Effector CD8-positive, alpha-beta T cell (primary cell): ENCODE results near the gene MLLT6.

Source experiments
- DNase-seq: peaks from one replicate; lab custom pipeline; 2025; lab: John Stamatoyannopoulos, UW
- total RNA-seq, 4 experiments: gene quantifications; one replicate each; lab custom pipeline; 2026; lab: John Stamatoyannopoulos, UW

MLLT6 gene
- total RNA-seq: 488 to 902 (median 643) reads per million in 4 experiments

DNA sequence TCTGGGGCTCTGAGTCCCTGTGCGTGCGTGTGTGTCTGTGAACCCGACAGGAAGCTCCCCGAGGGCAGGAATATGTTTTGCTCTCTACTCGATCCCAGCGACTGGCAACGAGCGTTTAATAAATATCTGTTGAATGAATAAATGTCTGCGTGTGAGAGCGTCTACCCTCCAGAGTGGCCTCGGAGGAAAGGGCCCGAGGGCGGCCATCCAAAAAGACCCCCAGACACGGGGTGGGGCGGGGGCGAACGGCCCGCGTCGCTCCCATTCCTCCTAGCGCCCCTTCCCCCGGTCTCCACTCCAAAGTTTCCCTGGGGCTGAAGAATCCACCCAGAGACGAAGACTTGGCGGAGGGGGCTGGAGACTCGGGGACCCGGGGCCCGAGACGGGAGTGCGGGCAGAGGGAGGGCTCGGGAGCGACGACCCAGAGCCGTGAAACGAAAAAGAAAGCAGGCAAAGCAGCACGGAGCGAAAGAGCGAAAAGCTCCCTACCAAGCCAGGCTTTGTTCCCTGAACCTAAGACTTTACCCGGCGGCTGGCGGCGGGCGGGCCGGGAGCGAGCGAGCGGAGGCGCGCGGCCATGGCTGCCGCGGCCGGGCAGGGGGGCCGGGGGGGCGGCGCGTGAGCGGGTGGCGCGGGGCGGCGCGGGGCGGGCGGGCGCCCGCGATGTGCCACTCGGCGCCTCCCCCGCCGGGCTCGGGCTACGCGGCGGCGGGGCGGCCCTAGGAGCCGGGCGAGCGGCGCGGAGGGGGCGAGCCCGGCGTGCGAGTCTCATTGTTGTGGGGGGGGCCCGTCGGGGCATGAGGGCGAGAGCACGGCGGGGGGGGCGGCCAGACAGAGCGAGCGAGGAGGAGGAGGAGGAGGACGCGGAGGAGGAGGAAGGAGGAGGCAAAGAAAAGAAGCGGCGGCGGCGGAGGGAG, at the start of gene MLLT6:
Gene MLLT6, plus strand, starts transcription at position 668 of the 917 bp plus-strand sequence. CDS start 360 bp downstream, outside the sequence.
- peak; percentile 73 for DNase-seq

- DNase-seq: no peak
Measured at GRCh38 chr17:38656959-38657823, 47.9 kb upstream of the MLLT6 start.

DNA sequence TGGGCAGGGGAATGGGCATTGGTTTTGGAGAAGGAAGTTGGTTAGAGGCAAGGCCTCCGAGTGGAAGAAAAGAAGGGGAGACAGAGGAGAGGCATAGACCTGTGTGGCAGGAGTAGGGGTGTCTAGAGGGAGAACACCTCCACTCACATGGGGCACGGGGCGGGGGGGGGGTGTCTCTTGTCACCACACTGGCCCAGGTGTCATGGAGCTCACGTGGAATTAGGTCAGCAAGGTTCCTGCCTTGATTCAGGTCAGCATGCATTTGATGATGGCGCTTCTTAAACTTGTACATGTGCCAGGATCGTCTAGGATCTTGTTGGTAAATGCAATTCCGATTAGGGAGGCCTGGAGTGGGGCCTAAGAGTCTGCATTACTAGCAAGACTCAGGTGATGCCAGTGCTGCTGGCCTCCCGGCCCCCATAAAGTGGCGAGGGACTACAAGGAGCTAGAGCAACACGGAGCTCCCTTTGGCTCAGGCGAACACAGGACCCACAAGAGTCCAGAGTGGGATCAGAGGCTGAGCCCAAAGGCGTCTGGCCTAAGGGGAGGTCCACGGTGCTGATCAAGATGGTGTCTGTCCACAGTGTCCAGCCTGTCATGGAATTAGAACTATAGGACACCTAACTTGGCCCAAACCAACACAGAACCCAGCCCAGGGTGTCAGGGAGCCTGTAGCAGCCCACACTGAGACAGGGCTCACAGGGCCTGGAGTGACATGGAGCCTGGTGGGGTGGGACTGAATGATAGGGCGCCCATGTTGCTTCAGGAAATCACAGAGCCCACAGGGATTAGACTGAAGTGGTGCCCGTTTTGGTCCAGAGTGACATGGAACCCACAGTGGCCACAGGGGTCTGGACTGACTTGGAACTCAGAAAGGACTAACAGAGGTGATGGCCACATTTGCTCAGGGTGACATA, 47.0 kb upstream of the MLLT6 start:
- no peak for DNase-seq

DNA sequence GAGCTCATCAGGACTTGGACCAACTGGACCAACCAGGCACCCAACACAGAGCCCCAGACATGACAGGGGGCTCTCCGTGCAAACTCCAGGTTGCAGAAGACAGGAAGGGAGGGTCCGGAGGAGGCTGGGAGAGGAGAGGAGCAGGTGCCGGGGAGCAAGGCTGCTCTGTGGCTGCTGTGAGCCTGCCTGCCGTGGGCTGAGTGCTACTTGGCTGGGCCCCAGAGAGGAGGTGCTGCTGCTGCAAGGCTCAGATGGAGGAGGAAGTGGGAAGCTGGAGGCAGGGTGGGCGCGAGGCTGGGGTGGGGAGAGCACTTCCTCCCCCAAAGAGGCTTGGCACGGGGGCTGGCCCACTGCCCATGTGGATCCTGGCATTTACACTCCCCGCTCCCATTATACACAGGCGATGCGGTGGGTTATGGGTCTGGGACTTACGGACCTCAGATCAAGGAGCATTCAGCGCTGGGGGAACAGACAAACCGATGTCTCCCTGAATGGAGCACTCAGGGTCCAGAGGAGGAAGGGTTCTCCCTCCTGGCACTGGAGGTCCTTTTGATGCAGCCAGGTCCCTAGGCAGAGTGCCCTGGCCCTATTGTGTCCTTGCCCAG, 46.2 kb upstream of the MLLT6 start:
- DNase-seq: no peak

- no peak for DNase-seq
Measured at GRCh38 chr17:38659415-38659814, 45.7 kb upstream of the MLLT6 start.

DNA sequence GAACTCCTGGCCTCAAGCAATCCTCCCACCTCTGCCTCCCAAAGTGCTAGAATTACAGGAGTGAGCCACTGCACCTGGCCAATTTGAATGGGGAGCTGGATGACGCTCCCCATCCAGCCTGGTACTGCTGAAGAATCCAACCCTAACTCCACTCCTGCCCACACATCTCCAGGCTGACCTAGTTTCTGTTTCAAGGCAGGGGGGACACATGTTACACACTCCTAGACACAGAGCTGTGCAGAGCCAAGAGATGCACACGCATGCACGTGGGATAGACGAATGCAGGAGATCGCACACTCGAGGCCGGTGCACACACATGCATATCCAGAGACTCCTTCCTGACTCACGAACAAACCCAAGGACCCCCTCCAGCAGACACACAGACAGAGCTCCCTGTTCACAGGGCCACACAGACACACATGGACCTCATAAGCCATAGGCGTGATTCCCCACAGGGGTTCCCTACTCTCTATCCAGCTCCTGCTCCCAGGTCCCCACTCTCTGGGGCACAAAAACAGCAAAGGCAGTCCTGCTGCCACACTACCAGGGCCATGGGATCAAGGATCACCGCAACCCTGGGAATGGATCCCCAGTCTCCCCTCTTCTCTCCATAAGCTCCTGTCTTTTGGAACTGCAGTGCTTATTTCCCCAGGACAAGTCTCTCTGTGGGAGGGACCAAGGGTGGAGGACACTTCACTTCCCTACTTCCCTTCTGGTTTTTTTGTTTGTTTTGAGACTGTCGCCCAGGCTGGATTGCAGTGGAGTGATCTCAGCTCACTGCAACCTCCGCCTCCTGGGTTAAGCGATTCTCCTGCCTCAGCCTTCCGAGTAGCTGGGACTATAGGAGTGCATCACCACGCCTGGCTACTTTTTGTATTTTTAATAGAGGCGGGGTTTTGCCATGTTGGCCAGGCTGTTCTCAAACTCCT, 44.7 kb upstream of the MLLT6 start:
- DNase-seq: no peak

GRCh38 chr17:38663125-38663751, 41.8 kb upstream of the MLLT6 start:
- no peak for DNase-seq

GRCh38 chr17:38663964-38664644, 41.0 kb upstream of the MLLT6 start:
- DNase-seq: no peak

DNA sequence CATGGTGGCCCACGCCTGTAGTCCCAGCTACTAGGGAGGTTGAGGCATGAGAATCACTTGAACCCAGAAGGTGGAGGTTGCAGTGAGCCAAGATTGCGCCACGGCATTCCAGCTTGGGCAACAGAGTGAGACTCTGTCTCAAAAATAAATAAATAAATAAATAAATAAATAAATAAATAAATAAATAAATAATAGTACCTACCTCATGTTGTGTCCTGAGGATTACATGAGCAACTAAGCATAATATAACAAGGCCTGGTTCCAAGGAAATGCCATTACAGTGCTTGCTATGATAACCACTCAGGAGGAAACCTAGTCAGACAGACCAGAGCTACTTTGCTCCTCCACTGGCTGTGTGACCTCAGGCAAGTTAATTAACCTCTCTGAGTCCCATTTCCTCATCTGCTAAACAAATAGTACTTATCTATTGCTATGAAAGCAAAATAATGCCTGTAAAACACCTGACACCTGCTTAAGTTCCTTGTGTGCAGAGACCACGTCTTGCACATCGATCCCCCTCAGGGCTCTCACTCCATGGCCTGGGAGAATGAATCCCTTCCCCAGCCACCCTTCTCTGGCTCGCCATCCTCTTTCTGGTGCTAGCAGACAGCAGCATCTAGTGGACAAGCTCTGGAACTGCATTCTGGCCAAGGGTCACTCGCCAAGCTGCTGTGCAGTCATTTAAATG, 37.8 kb upstream of the MLLT6 start:
- DNase-seq: peak; percentile 17

- DNase-seq: no peak
Measured at GRCh38 chr17:38667787-38668122, 37.3 kb upstream of the MLLT6 start.

GRCh38 chr17:38669520-38669919, 35.6 kb upstream of the MLLT6 start:
- DNase-seq: no peak

GRCh38 chr17:38671939-38672720, 32.9 kb upstream of the MLLT6 start:
- DNase-seq: no peak

- DNase-seq: no peak
Measured at GRCh38 chr17:38672788-38673706, 32.0 kb upstream of the MLLT6 start.

- no peak for DNase-seq
Measured at GRCh38 chr17:38673707-38674013, 31.4 kb upstream of the MLLT6 start.

DNA sequence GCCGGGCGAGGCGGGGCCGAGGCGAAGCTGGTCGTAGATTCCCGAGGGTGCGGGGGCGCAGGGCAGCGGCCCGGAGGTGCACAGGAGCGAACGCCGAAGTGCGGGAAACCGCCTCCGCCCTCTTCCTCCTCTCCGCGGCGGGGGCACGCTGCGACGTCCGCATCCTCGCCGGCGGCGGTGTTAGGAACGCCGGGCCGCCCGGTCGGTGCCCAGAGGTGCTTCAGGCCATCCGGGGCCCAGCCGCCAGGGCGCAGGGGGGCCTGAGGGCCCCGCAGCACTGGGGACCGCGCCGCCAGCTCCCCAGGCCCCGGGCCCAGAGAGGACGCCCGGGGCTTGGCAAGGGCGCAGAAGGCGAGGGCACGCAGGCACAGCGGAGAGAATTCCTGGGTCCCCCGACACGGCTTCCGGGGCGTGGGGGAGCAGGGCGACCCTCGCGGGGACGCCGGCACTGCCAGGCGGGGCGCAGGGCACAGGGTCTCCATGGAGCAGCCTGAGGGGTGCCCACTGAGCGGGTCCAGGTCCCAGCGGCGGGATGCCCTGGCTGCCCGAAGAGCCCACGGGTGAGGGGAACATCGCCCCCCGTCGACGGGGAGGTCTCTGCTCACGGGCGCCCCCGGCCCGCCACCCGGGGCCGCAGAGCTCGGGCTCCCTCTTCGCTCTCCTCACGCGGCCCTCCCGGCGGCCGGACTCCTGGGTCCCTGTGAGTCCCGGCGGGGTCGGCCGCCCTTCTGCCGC, 30.9 kb upstream of the MLLT6 start:
- no peak for DNase-seq
